MCF 10A (cell line): Measurements from ENCODE around the gene ASAP2. TPM values are rescaled to one million over a fixed set of nuclear protein-coding genes. Genes with fewer than 3 reads are reported as not detected.

Experiments used
- BruUV-seq: library from RNA; stranded (reverse); fragments of 400-500 nt; replicated peaks from 2 replicates; lab custom pipeline; 2021; lab: Mats Ljungman, UMichigan
- CTCF ChIA-PET: fragments of 300-600 bp; sonication (Branson Sonifier 250); formaldehyde crosslinking; extraction: SDS; loops from one replicate; lab custom pipeline; 2021; ENCODE audit warnings: antibody characterized with exemption, inconsistent platforms; lab: Yijun Ruan, JAX
- POLR2A ChIA-PET: fragments of 300-600, 350-650 bp; sonication (Branson Sonifier 250); formaldehyde crosslinking; extraction: SDS; loops from one replicate; lab custom pipeline; 2020; ENCODE audit warnings: antibody characterized with exemption, inconsistent platforms; lab: Yijun Ruan, JAX
- DNase-seq: peaks from one replicate; pipeline ENCODE4 v3.0.0-alpha.2; 2018; ENCODE audit not compliant: unreplicated experiment
- H3K27ac Mint-ChIP-seq: one replicate; pipeline ENCODE4 v1.8.0; 2022; ENCODE audit warnings: mild to moderate bottlenecking, low read depth, mixed read lengths; ENCODE audit not compliant: unreplicated experiment
- H3K27me3 Mint-ChIP-seq: one replicate; pipeline ENCODE4 v1.8.0; 2022; ENCODE audit warnings: mixed read lengths; ENCODE audit not compliant: insufficient read depth, unreplicated experiment
- H3K36me3 Mint-ChIP-seq: one replicate; pipeline ENCODE4 v1.8.0; 2022; ENCODE audit warnings: mild to moderate bottlenecking, moderate library complexity, mixed read lengths; ENCODE audit not compliant: insufficient read depth, unreplicated experiment
- H3K4me1 Mint-ChIP-seq: one replicate; pipeline ENCODE4 v1.8.0; 2022; ENCODE audit warnings: mixed read lengths; ENCODE audit not compliant: insufficient read depth, unreplicated experiment
- H3K4me3 Mint-ChIP-seq: one replicate; pipeline ENCODE4 v1.8.0; 2022; ENCODE audit warnings: mild to moderate bottlenecking, moderate library complexity, mixed read lengths; ENCODE audit not compliant: unreplicated experiment
- H3K9me3 Mint-ChIP-seq: one replicate; pipeline ENCODE4 v1.8.0; 2022; ENCODE audit warnings: mixed read lengths; ENCODE audit not compliant: unreplicated experiment
- intact Hi-C: fragments of 100-400 bp; cut with micrococcal nuclease; formaldehyde crosslinking; loops from 2 replicates; pipeline ENCODE4 v1.14.1; 2022
- total RNA-seq: library from RNA; stranded (reverse); gene quantifications from 2 replicates; pipeline ENCODE4 v1.2.3, GENCODE V29; 2022
- TF ChIP-seq, protein P1 (sequence below): fragments of 200-600 bp; IDR thresholded peaks from one replicate; pipeline ENCODE4 v1.8.0; 2022; ENCODE audit warnings: antibody characterized with exemption, mild to moderate bottlenecking; ENCODE audit not compliant: unreplicated experiment

The ASAP2 gene
- total RNA-seq, 1 experiment from 2014 or later: 80.8 TPM

DNA sequence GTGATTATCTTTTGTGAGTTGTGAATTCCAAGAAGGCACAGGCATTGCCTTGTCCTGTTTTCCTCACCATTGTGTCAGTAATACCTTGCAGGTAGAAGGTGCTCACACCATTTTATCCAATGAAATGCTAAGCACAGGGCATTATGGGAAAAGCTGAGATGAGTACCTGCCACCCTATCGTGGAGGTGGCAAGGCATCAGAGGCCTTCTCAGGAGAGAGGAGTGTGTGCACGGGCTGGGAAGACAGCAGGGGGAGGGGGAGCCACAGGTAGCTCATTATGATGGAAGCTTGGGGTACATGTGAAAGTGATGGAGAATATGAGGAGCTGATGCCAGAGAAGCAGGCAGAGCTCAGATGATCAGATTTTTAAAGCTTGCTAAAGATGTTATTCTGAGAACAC, 69.5 kb downstream of the ASAP2 start:
- Mint-ChIP-seq H3K36me3 (peaks cover 14% of the 10 kb centered on the region), H3K4me3 (no peak overlapping the region), H3K9me3 (no peaks in the 10 kb centered on the region), H3K27me3 (no peaks in the 10 kb centered on the region), H3K4me1 (peaks cover 25% of the 10 kb centered on the region), H3K27ac (no peak overlapping the region)
- intact Hi-C loops: no loop called here
- ChIA-PET CTCF (interaction anchor here (0.9 to 1.1 kb wide), 2 partner anchors 9 to 34 kb away, joined by 3 read pairs; no protein-coding TSS in a partner anchor), POLR2A (interaction anchor here (6.0 kb wide), 1 partner anchor 10 kb away, joined by 35 read pairs; no protein-coding TSS in a partner anchor)
- no peak for DNase-seq
- BruUV-seq: no TSS peak
- TF ChIP-seq, protein P1, sequence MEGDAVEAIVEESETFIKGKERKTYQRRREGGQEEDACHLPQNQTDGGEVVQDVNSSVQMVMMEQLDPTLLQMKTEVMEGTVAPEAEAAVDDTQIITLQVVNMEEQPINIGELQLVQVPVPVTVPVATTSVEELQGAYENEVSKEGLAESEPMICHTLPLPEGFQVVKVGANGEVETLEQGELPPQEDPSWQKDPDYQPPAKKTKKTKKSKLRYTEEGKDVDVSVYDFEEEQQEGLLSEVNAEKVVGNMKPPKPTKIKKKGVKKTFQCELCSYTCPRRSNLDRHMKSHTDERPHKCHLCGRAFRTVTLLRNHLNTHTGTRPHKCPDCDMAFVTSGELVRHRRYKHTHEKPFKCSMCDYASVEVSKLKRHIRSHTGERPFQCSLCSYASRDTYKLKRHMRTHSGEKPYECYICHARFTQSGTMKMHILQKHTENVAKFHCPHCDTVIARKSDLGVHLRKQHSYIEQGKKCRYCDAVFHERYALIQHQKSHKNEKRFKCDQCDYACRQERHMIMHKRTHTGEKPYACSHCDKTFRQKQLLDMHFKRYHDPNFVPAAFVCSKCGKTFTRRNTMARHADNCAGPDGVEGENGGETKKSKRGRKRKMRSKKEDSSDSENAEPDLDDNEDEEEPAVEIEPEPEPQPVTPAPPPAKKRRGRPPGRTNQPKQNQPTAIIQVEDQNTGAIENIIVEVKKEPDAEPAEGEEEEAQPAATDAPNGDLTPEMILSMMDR: no peak

DNA sequence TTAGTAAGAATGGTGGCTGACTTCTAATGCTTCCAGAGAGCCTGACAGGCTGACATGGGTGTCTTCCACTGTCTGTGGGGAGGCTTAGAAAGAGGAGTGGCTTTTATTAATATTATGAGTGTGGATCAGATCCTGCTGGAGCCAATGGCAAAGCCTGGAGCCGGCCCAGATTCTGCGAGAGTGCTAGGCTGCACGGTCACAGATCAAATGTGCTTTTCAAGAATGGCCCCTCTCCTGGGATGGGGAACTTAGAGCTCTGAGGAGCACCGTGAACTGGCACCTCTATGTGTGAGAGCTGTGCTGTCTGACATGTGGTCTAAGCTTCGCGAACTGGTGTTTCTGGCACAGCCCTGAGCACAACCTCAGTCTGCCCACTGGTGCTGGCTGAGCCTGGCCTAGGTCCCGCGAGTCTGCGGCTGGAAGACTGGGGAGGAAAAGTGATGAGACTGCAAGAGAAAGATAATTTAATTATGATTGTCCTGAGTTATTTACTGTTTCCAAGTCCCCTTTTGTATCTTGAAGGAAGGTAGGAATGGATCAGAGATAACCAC, 70.4 kb downstream of the ASAP2 start:
- ChIA-PET POLR2A (no interaction called here), CTCF (interaction anchor here (0.5 kb wide), 1 partner anchor 500 kb away, joined by 4 read pairs; no protein-coding TSS in a partner anchor)
- Mint-ChIP-seq H3K27ac (peak overlapping the region; percentile 53), H3K27me3 (no peaks in the 10 kb centered on the region), H3K9me3 (no peaks in the 10 kb centered on the region), H3K4me1 (peaks cover 25% of the 10 kb centered on the region), H3K4me3 (no peak overlapping the region), H3K36me3 (peaks cover 18% of the 10 kb centered on the region)
- intact Hi-C loops: no loop called here
- no TSS peak for BruUV-seq
- TF ChIP-seq, protein P1: no peak
- DNase-seq: no peak

DNA sequence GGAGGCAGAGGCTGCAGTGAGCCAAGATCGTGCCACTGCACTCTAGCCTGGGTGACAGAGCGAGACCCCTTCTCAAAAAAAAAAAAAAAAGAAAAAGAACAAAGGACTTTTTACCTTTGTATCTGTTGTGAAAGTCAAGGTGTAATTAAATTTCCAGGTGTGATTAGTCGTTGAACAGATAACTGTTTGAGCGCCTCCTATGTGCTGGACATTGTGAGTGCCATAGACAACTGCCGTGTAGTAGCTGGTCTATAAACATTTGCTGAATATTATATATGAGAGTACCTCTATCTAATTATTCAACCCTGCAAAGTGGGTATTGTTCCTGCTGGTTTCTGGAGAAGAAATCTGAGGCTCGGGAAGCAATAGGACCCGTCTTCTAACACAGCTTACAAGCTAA, 71.8 kb downstream of the ASAP2 start:
- Mint-ChIP-seq H3K27ac (no peak overlapping the region), H3K4me1 (peaks cover 33% of the 10 kb centered on the region), H3K4me3 (no peak overlapping the region), H3K9me3 (no peaks in the 10 kb centered on the region), H3K36me3 (peaks cover 32% of the 10 kb centered on the region), H3K27me3 (no peaks in the 10 kb centered on the region)
- BruUV-seq: no TSS peak
- ChIA-PET CTCF (interaction anchor here (1.1 kb wide), 1 partner anchor 138 kb away, joined by 3 read pairs; no protein-coding TSS in a partner anchor), POLR2A (no interaction called here)
- no peak for DNase-seq
- intact Hi-C loops: no loop called here
- TF ChIP-seq, protein P1: no peak

DNA sequence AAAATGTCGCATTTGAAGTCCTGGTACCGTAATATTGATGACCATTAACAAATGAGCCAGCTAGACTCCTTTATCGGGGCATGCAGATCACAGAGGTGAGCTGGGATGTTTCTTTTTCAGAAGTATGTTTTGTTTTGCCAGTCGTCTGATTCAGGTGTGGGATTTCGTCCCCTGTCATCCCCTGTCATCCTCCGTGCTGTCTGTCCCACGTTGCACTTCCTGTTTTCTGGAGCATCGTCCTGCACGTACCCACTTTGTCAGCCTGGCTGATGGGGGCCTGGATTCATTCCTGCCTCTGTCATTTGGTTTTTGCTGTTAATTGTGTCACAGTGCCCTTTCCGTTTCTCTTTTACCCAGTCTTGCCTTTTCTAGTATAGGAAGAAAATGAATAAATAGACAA, 72.8 kb downstream of the ASAP2 start:
- Mint-ChIP-seq H3K36me3 (peaks cover 32% of the 10 kb centered on the region), H3K27ac (no peak overlapping the region), H3K4me3 (no peak overlapping the region), H3K9me3 (no peaks in the 10 kb centered on the region), H3K27me3 (no peaks in the 10 kb centered on the region), H3K4me1 (peaks cover 35% of the 10 kb centered on the region)
- intact Hi-C loops: no loop called here
- ChIA-PET POLR2A (no interaction called here), CTCF (interaction anchor here (0.6 kb wide), 1 partner anchor 545 kb away, joined by 4 read pairs; no protein-coding TSS in a partner anchor)
- no peak for DNase-seq
- no TSS peak for BruUV-seq
- TF ChIP-seq, protein P1: no peak
